ENCODE data around the gene SORCS2.

DNA sequence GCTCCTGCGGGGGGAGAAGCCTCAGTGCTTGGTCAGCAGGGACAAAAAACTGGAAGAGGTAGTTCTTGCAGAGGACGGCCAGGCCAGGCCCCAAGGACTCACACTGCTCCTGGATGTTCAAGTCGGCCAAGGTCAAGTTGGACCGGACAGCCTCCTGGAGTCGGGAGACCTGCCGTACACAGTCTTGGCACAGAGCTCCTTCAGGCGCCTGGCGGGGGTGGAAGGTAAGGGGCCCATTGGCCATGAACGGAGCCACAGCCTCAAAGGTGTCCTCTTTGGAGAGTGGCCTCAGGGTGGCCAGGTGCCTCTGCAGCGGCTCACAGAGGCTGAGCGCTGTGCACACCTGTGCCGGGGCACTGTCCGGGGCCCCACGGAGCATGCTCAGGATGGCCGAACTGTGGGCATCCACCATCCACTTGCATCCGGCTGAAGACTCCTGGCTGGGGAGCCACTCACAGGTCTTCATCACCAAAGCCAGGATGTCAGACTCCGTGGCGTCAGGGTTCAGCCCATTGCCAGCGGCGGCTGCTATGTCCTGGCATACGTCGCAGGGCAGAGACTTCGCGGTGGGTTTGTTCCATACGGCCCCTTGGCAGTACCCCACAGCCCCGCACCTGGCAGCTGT, 241.9 kb downstream of the SORCS2 start:
- TF ChIP-seq, protein P1, sequence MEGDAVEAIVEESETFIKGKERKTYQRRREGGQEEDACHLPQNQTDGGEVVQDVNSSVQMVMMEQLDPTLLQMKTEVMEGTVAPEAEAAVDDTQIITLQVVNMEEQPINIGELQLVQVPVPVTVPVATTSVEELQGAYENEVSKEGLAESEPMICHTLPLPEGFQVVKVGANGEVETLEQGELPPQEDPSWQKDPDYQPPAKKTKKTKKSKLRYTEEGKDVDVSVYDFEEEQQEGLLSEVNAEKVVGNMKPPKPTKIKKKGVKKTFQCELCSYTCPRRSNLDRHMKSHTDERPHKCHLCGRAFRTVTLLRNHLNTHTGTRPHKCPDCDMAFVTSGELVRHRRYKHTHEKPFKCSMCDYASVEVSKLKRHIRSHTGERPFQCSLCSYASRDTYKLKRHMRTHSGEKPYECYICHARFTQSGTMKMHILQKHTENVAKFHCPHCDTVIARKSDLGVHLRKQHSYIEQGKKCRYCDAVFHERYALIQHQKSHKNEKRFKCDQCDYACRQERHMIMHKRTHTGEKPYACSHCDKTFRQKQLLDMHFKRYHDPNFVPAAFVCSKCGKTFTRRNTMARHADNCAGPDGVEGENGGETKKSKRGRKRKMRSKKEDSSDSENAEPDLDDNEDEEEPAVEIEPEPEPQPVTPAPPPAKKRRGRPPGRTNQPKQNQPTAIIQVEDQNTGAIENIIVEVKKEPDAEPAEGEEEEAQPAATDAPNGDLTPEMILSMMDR (IDR thresholded peaks at IDR 0.05; ENCODE audit: low read depth, low read length, poor library complexity, severe bottlenecking) = no peak
- no peak for TF ChIP-seq EZH2phosphoT487 (IDR thresholded peaks at IDR 0.05; ENCODE audit: borderline replicate concordance, low read length)

Data from DOHH2 (cell line).